HG02798 (cell line): ENCODE measurements around the gene EMSY.

Experiments used
- ATAC-seq: cut with Tn5 transposase; IDR thresholded peaks from one replicate; pipeline ENCODE4 v1.9.1; 2021; ENCODE audit warnings: mild to moderate bottlenecking; ENCODE audit not compliant: unreplicated experiment, poor library complexity

Gene EMSY

GRCh38 chr11:76455931-76456330 lies 11.1 kb downstream of the EMSY start:
- no peak for ATAC-seq

DNA sequence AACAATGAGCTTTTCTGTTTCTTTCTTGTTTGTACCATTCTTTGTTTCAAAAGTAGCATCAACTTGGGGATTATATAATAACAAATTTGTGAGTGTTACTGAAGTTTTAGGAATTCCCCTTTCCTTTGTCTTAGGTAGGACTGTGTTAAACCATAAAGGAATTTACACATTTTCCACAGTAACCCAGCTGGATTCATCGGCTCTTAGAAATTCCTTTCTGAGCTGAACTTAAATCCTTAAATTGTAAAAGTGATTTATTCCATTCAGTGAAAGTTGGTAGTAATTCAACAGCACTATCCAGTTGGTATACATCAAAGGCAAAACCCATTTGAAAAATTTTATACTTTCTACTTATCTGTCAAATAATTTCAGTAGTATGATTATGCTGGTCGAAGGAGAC lies 11.8 kb downstream of the EMSY start:
- ATAC-seq = no peak

DNA sequence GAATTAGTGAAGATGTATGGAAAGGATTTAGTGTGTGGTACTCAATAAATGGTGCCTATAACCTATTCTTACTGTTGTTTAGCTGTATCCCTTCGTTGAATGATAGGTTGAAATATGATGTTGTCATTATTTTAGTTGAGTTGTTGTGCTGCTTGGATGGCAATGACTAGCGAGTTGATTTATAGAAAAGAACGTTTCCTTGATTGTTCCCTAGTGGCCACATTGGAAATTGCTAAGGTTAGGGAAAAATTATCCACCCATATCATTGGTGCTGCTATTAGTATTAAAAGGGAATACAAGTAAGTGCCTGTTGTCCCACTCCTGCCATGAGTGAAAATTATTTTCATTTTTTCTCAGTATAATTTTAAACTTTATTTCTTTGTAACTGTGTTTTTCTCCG lies 14.5 kb downstream of the EMSY start:
- no peak for ATAC-seq

DNA sequence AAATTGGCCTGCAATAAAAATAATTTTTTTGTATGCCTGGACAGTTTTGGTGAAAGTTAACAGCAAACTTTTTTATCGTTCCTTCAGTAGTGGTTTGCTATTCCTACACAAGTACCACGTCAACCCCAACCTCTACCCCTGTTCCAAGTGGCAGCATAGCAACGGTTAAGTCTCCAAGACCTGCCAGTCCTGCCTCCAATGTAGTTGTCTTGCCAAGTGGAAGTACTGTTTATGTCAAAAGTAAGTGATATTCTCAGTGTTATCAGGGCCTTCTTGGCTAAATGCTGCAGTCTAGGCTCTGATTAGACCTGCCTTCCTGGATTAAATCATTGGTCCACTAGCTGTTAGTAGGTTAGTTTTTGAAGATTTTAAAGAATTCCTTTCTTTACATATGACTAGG lies 15.0 kb downstream of the EMSY start:
- ATAC-seq = no peak

DNA sequence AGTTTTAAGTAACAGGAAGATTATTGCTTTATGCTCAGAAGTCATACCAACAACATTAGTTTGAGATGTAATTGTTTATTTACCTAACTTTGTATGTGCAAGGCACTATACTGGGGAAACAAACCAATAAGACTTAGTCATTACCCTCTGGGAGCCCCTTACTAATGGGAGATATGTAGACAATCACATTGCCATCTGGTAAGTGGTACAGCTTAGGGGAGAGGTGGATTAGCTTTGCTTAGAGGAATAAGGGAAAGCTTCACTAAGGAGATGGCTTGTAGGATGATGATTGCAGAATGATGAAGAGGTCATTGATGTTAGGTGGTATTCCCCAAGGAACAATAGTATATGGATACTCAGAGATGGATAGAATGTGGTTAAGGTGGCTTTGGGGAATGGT lies 17.5 kb downstream of the EMSY start:
- ATAC-seq = no peak

- ATAC-seq = no peak
Measured at GRCh38 chr11:76465701-76466100, 20.9 kb downstream of the EMSY start.

DNA sequence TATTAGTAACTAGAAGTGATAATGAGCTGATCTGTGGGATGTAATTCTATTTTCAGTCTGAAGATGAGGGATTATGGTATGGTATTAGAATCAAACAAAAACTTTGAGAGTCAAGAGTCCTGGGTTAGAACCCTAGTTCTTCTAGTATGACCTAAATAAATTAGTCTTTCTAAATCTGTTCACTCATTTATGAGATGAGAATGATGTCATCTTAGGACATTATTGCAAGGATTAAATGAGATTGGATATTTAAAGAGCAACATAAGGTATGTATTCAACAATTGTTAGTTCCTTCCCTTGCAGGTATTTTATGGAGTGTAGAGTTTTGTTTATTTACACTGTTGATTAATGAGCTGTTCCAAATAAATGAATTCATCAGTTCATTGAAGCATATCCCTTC lies 21.8 kb downstream of the EMSY start:
- no peak for ATAC-seq

DNA sequence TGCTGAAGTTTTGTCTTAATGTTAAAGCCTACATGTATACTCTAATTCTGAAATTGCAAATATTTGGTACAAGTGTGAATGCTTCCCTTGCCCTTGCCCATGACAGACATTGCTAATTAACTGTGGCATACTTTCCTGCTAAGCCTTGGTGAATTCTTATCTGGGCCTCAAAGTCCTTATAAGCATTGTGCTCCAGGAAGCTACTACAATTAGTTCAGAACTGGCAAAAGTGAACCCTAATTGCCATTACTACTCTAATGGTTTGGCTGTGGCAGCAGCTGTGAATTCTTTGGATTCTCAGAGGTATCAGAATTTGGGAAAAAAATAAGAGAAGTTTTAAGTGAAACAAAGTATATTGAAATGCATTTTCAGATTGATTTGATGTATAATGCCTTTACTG lies 24.3 kb downstream of the EMSY start:
- ATAC-seq = no peak

GRCh38 chr11:76471382-76471781 lies 26.6 kb downstream of the EMSY start:
- ATAC-seq = no peak

DNA sequence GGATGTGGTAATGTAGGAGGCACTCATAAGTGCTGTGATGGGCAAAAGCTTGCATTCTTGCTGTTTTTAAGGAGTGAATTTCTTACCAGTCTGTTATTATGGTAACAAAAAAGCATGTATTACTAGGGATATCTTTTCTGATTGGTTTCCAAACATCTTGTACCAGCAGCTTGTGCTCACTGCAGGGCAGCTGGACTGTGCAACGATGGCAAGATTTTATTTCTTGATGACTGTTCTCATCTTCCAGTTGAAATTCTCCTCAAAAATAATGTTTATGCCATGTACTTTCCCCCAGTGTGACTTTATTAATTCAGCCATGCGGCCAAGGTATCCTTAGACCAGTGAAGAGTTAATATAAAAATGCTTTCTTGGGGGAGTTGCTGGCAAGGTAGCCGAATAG lies 35.4 kb downstream of the EMSY start:
- no peak for ATAC-seq

DNA sequence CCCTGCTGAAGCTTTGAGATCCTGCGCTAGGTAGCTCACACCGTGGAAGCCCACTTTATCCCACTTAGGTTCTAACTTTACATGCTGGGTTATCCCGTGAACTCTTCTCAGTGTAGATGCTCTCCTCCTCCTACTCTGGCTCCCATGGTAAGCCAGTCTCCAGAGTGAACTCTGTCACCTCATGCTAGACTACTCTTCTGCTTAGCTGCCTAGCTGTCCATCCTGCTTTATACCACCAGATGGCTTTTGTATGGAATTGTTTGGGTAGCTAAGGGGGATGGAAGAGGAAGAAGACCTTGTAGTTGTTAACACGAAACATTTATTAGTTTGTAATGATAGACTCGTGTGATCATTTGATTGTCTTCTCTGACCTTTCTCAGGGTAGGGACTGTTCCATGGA lies 46.8 kb downstream of the EMSY start:
- no peak for ATAC-seq

- no peak for ATAC-seq
Measured at GRCh38 chr11:76493040-76493439, 48.2 kb downstream of the EMSY start.

GRCh38 chr11:76493626-76494539 lies 49.1 kb downstream of the EMSY start:
- no peak for ATAC-seq

DNA sequence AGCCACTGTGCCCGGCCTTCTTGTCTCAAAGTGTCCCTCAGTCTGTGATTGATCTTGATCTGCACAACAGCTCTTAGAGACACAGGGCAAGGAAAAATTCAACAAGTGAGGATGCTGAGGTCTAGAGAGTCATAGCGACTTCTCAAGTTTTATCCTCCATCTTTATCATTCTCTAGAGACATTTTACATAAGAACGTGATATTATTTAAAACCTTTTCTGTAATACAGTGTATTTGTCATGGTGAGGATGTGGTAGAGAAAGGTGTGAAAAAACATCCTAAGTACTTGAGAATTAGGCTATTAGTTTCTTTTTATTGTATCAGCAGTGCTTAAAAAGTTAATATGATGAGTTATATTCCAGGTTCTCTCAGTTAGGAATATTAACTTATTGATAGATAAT lies 50.2 kb downstream of the EMSY start:
- no peak for ATAC-seq

- no peak for ATAC-seq
Measured at GRCh38 chr11:76496174-76496573, 51.4 kb downstream of the EMSY start.

GRCh38 chr11:76501526-76502202 lies 56.8 kb downstream of the EMSY start:
- no peak for ATAC-seq

- ATAC-seq = no peak
Measured at GRCh38 chr11:76506833-76507232, 62.0 kb downstream of the EMSY start.

DNA sequence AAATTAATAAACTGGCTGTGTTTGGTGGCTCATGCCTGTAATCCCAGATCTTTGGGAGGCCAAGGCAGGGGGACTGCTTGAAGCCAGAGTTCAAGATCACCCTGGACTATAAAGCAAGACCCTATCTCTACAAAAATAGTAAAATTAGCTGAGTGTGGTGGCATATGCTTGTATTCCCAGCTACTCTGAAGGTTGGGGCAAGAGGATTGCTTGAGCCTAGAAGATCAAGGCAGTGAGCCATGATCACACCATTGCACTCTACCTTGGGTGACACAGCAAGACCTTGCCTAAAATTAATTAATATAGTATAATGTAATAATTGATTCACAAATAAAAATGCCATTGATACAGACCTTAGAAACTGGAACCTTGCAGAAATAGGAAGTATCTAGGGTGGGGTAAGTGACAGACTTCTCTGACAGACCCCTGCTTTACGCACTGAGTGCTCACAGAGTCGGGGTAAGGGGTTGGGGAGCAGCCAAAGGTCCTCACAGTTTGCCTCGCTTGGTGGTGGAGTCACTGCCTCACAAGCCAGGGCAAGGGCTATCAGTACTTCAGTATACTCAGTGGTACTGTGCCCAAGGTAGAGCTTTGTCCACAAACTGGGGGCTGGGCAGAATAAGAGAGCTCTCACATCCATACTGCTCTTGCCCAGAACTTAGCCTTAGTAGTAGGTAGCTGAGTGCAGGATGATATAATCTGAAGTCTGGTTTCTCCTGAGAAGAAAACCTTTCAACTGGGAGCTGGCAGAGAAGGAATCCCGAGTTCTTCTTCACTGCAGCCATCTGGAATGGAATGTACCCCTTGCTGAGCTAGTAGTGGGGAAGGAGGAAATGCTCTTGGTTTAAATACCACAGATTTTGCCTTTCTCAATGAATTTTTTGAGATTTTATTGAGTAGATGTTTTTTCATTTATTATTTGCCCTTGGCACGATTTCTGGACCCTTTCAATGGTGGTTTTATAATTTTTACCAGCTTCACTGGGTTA lies 65.5 kb downstream of the EMSY start:
- no peak for ATAC-seq

GRCh38 chr11:76512851-76513653 lies 68.2 kb downstream of the EMSY start:
- no peak for ATAC-seq

- ATAC-seq = no peak
Measured at GRCh38 chr11:76513654-76514034, 68.8 kb downstream of the EMSY start.
